ENCODE results near the gene RTN4RL1.

RTN4RL1 gene

DNA sequence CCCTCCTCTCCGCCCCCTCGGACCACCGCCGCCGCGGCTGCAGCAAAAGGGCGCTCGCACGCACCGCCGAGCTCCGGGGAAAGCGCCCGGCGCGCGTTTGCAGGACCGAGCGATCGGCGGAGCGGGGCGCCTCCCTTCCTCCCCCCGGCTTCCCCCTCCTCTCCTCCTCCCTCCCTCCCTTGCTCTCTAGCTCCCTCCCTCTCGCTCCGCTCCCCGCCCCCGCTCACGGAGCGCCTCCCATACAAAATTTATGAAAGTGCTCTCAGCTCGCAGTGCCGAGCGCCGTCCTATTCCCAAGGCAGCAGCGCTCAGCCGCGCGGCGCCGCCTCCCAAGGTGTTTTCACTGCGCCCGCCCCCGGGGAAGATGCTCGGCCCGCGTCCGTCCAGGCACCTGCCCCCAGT is at the start of gene RTN4RL1:
Gene RTN4RL1 (minus strand): TSS at position 115 of the 402 bp plus-strand sequence. CDS start 469 bp downstream, outside the sequence.
- peak in 1 of 2 donors; percentile 40 for DNase-seq

DNA sequence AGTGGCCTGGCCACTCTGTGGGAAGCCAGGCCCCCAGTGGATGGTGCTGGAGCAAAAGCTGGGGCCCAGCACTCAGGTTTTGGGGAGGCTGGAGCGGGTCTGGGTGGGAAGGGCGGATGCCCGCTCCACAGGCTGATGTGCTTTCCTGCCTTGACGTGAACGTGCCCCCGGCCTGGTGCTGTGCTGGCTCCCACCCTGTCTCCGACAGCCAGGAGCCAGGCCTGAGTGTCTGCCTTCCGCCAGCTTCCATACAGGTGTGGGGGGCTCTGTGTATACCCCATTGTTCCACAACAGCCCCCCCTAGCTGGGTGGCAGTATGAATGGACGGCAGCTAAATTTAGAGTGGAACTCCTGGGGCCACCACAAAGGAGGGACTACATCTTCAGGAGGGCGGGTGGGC is 49.8 kb upstream of the RTN4RL1 start:
- no peak for DNase-seq

GRCh38 chr17:2071455-2072281 is 46.5 kb upstream of the RTN4RL1 start:
- DNase-seq: no peak

- DNase-seq: no peak
Measured at GRCh38 chr17:2071024-2071385, 45.9 kb upstream of the RTN4RL1 start.

GRCh38 chr17:2070241-2071023 is 45.3 kb upstream of the RTN4RL1 start:
- DNase-seq: peak; percentile 58 to 65

- no peak for DNase-seq
Measured at GRCh38 chr17:2068519-2069051, 43.5 kb upstream of the RTN4RL1 start.

- DNase-seq: no peak
Measured at GRCh38 chr17:2068031-2068518, 42.9 kb upstream of the RTN4RL1 start.

DNA sequence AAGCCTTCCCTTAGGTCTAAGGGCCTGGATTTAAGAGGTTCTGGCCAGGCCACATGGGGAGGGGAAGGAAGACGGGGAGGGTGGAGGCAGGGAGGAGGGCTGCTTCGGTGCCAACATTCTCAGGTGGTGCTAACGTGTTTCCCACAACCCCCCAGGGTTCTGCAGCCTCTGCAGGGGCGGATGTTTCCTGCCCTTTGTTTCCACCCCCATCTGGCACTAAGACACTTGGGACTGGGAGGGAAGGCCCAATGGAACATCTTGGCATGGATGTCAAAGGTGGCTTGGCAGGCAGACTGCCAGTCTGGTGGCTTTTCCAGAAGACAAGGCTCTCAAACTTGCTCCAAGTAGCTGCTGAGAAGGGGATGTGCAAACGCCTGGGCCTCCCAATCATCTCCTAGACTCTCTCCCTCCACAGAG is 42.5 kb upstream of the RTN4RL1 start:
- DNase-seq: no peak

DNA sequence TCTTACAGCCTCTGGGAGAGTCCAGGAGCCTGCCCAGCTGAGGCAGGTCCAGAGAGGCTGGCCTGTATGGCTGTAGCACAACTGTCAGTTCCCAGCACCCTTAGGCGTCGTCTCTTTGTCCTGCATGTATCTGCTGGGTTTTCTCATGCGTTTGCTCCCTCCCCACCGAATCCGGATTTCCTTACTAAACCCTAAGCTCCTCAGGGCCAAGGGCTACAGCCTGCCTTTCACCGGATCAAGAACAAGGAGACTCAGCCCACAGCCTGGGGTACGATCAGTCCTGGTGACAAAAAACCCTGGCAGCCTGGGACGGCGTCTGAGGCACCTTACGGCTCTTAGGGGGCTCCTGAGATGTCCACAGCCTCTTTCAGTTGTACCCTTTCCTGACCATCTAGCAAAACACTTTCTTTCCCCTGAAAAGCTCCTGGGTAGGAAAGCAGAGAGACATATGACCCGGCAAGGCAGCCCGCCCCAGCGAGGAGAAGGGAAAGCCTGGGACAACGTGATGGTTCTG is 42.0 kb upstream of the RTN4RL1 start:
- DNase-seq: no peak

- no peak for DNase-seq
Measured at GRCh38 chr17:2065949-2066400, 40.8 kb upstream of the RTN4RL1 start.

DNA sequence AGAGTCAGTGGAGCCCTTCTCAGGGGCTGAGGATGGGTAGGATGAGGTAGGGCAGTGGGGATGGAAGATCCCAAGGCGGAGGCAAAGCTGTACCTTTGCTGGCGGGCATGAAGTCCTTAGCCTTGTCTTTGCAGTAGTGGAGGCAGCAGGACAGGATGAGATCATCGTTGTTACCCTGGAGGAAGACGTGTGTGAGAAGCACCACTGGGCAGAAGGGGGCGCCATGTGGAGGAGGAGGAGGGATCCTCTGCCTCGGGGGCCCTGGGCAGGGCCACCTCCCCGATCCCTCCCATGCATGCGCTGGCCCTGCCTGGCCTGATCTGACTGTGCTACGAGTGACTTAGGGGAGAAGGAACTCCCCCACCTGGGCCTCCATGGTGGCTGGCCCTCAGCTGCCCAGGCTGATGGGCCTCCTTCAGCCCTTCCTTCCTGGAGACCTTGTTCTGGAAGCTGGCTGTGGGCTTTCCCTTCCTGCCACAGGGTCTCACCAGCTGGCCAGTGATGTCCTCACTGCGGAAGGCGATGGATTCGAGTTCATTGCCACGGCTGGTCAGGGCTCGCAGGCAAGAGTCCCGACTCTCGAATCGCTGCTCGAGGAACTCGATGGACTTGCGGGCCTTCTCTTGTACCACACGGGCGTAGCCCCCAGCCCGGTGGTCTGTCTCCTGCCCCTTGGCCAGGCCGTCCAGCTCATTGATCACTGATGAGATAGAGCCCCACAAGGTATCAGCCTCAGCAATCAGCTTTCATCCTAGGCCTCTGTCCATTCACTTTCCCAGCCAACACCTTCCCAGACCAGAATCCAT is 40.0 kb upstream of the RTN4RL1 start:
- peak; percentile 68 to 71 for DNase-seq

DNA sequence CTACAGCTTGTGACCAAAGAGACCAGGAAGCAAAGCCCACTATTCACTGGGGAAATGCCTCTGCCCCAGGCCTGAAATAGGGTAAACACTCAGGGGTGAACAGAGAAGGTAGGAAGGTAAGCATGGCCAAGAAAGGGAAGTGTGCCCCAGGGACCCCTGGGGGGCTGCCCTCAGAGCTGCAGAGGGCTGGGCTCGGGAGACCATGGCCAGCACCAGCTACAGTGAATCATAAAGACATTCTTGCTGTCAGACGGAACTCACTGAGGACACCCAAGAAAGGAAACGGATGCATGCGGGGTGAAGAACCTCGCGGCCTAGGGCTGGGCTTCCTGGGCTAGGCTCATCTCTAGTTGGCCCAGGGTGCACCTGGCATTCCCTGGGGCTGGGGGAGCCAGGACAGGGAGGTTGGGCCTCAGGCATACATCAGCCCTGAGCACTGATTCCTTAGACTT is 39.4 kb upstream of the RTN4RL1 start:
- DNase-seq: no peak

GRCh38 chr17:2064147-2064489 is 39.0 kb upstream of the RTN4RL1 start:
- no peak for DNase-seq

- DNase-seq: no peak
Measured at GRCh38 chr17:2063261-2064146, 38.4 kb upstream of the RTN4RL1 start.

- DNase-seq: no peak
Measured at GRCh38 chr17:2062571-2063183, 37.5 kb upstream of the RTN4RL1 start.

GRCh38 chr17:2061441-2061958 is 36.4 kb upstream of the RTN4RL1 start:
- DNase-seq: no peak

GRCh38 chr17:2060681-2061440 is 35.7 kb upstream of the RTN4RL1 start:
- DNase-seq: no peak

DNA sequence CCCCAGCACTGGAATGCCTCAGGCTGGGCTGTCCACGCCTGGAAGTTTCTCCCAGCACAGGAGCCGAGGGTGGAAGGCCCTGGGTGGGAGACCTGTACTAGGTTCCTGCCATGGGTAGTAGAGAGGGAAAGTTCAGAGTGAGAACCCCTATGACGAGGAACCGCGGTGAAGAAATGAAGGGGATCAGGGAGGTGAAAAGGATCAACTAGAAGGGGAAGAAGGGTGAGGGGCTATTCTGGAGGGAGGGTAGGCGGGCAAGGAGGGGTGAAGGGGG is 35.2 kb upstream of the RTN4RL1 start:
- DNase-seq: no peak

DNA sequence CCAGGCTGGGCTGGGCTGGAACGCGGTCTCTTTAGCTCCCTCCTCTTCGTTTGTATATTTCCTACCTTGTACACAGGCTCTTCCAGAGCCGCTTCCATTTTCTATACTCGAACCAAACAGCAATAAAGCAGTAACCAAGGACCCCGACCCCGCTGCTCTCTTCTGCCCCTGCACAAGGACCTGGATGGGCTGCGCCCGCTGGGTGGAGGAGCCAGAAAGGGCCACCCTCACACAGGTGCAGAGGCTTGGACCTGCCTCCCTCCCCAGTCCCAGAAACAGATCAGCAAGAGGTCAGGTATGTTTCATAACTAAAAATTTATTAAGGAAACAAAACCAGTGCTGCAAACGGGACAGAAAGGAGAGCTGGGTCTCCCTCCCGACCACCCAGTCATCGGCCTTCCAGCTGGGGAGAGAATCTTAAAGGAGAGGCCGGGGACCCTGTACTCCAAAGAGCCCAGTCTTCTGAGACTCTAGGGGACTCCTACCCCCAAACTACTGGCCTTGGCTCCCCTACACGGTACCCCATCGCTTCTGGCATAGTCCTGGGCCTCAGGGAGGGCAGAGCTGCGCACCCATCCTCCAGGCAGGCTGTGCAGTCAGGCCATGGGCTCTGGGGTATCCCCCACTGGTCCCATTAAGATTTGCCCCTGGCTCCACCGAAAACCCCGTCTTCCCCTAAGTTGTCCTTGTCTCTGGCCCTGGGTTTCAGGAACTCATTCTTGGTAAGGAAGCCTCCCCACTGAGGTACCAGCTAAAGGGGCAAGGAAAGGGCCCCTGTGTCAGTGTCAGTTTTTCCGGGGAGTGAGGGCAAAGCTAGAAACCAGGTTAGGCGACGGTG is 34.6 kb upstream of the RTN4RL1 start:
- no peak for DNase-seq

Data from stimulated activated CD4-positive, alpha-beta T cell treated with anti-CD3 and anti-CD28 coated beads, Interleukin-2, amount 100 ng/mL, for 48 hours (primary cell).